ENCODE results near the gene MAGEL2. TPM values are rescaled to one million over a fixed set of nuclear protein-coding genes. Genes with fewer than 3 reads are reported as not detected.
A peak's percentile ranks its signal among the peaks of the same experiment; 100 is the strongest.

Gene MAGEL2
- total RNA-seq, 2 donors from 2014 or later, result 0.08 to 0.10 TPM

- peak; percentile 45 for DNase-seq
- Histone ChIP-seq H3K4me3 (peak within 1 kb of the TSS; percentile 48), H3K9me3 (no peaks in the 10 kb centered on the region), H3K9ac (ENCODE audit: low read depth in 2 of 2, low read length in 2 of 2) (peak within 1 kb of the TSS; percentile 46 to 60), H3K27me3 (no peaks in the 10 kb centered on the region), H3K36me3 (no peaks in the 10 kb centered on the region), H3K4me1 (no peaks in the 10 kb centered on the region), H3K27ac (no peak within 1 kb of the TSS)
- intact Hi-C loops (cut with DNase I), result no loop called here
- TF ChIP-seq, protein P1, sequence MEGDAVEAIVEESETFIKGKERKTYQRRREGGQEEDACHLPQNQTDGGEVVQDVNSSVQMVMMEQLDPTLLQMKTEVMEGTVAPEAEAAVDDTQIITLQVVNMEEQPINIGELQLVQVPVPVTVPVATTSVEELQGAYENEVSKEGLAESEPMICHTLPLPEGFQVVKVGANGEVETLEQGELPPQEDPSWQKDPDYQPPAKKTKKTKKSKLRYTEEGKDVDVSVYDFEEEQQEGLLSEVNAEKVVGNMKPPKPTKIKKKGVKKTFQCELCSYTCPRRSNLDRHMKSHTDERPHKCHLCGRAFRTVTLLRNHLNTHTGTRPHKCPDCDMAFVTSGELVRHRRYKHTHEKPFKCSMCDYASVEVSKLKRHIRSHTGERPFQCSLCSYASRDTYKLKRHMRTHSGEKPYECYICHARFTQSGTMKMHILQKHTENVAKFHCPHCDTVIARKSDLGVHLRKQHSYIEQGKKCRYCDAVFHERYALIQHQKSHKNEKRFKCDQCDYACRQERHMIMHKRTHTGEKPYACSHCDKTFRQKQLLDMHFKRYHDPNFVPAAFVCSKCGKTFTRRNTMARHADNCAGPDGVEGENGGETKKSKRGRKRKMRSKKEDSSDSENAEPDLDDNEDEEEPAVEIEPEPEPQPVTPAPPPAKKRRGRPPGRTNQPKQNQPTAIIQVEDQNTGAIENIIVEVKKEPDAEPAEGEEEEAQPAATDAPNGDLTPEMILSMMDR (IDR thresholded peaks at IDR 0.05), result no peak
Measured at GRCh38 chr15:23687143-23687470, 39.4 kb upstream of the MAGEL2 start, which contains the start of gene NDN. NDN (minus strand) TSS chr15:23687305; CDS start chr15:23687217, 88 bp downstream.

GRCh38 chr15:23686466-23687142 lies 38.9 kb upstream of the MAGEL2 start:
- peak overlapping the region; percentile 46 to 60 for H3K9ac ChIP-seq (ENCODE audit: low read depth in 2 of 2, low read length in 2 of 2)
- H3K4me1 ChIP-seq, result no peaks in the 10 kb centered on the region
- peak overlapping the region; percentile 48 for H3K4me3 ChIP-seq
- H3K27ac ChIP-seq, result no peak overlapping the region
- H3K27me3 ChIP-seq, result no peaks in the 10 kb centered on the region
- no peaks in the 10 kb centered on the region for H3K36me3 ChIP-seq
- intact Hi-C loops (cut with DNase I), result no loop called here
- TF ChIP-seq, protein P1 (IDR thresholded peaks at IDR 0.05), result no peak
- H3K9me3 ChIP-seq, result no peaks in the 10 kb centered on the region
- peak; percentile 18 for DNase-seq

DNA sequence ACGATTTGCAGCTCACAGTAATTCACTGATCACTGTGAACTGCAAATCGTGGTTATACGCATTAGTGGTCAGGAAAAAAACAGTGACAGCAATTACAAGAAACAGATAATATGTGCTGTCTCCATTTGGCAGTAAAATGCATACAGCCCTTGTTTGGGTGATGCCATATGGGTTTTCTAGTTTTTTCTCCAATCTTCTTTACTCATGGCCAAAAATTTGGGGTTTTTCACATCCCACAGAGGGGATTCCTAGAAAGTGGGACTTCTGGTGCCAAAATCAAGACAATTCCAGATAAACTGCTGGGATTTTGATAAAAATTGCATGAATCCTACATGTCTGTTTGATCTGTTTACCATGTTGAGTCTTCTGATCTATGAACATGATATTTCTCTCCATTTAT lies 23.8 kb upstream of the MAGEL2 start:
- no peak overlapping the region for H3K9ac ChIP-seq (ENCODE audit: low read depth in 2 of 2, low read length in 2 of 2)
- H3K9me3 ChIP-seq, result no peaks in the 10 kb centered on the region
- no peak overlapping the region for H3K27ac ChIP-seq
- DNase-seq, result no peak
- no peaks in the 10 kb centered on the region for H3K27me3 ChIP-seq
- intact Hi-C loops (cut with DNase I), result no loop called here
- no peaks in the 10 kb centered on the region for H3K4me1 ChIP-seq
- H3K4me3 ChIP-seq, result no peak overlapping the region
- TF ChIP-seq, protein P1 (IDR thresholded peaks at IDR 0.05), result no peak
- no peaks in the 10 kb centered on the region for H3K36me3 ChIP-seq

DNA sequence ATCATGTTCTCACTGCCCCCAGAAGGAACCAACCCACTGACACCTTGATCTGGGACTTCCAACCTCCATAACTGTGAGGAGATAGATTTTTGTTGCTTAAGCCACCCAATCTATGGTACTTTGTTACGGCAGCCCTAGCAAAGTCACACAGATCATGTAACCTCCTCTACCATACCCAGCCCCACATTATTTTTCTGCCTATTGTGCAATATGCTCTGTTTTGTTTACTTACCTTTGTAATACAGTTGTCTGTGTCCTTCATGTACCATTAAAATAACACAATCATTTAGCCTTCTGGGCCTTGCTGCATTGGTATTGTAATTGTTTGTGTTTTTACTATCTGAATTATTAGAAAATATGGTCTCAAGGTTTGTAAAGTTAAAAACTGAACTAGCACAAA lies 23.3 kb upstream of the MAGEL2 start:
- TF ChIP-seq, protein P1 (IDR thresholded peaks at IDR 0.05), result no peak
- H3K4me1 ChIP-seq, result no peaks in the 10 kb centered on the region
- no peak overlapping the region for H3K4me3 ChIP-seq
- H3K27ac ChIP-seq, result no peak overlapping the region
- H3K9me3 ChIP-seq, result no peaks in the 10 kb centered on the region
- H3K36me3 ChIP-seq, result no peaks in the 10 kb centered on the region
- intact Hi-C loops (cut with DNase I), result no loop called here
- no peak overlapping the region for H3K9ac ChIP-seq (ENCODE audit: low read depth in 2 of 2, low read length in 2 of 2)
- no peaks in the 10 kb centered on the region for H3K27me3 ChIP-seq
- no peak for DNase-seq

DNA sequence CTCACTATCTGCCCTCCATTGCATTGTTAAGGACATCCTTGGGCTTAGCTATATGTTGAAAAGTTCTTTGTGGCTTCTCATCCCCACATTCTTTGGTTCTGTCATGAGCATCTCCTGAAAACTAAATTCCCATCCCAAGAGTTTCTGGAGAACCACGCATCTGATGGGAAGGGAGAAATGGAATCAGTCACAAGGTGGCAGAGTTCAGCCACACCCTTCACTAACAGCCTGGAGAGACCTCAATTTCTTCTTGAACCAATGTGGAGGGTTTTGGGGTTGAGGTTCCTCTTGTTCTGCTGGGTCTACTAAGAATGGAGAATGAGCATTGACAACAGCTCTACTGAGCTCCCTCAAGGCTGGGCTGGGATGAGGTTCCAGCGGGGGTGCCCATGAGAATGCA lies 15.6 kb upstream of the MAGEL2 start:
- H3K9me3 ChIP-seq, result no peaks in the 10 kb centered on the region
- no peaks in the 10 kb centered on the region for H3K4me1 ChIP-seq
- DNase-seq, result no peak
- no peak overlapping the region for H3K4me3 ChIP-seq
- H3K27me3 ChIP-seq, result no peaks in the 10 kb centered on the region
- no peak overlapping the region for H3K9ac ChIP-seq (ENCODE audit: low read depth in 2 of 2, low read length in 2 of 2)
- TF ChIP-seq, protein P1 (IDR thresholded peaks at IDR 0.05), result no peak
- H3K27ac ChIP-seq, result no peak overlapping the region
- no peaks in the 10 kb centered on the region for H3K36me3 ChIP-seq
- intact Hi-C loops (cut with DNase I), result no loop called here

Data from colonic mucosa (tissue), 4 donors.